Measurements from ENCODE around the gene CT45A1.
"Not testable (repeated sequence)": the region's sequence is repeated elsewhere in the genome, so short reads cannot be mapped to it uniquely, and the experiment has no call there.

DNA sequence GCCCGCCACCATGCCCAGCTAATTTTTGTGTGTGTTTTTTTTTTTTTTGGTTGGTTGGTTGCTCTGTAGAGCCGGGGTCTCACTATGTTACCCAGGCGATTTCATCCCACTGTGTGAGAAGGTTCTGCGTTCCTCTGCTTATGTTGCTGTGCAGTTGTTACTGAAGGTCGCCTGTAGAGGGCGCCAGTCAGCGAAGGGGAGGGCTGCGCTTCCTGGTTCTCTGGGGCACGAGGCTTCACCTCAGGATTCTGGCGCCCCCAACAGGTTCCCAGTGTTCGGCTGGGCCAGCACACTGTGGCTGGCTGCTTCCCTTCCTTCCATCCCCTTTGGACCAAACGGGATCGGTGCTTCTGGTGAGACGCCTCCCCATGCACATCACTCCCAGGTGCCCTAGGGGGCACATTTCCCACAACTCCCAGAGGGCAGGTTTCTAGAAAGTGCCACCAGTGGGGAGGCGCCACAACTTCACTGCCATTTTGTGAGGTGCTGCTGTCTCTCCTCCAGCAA is at the start of gene CT45A1:
- TF ChIP-seq, protein P1, sequence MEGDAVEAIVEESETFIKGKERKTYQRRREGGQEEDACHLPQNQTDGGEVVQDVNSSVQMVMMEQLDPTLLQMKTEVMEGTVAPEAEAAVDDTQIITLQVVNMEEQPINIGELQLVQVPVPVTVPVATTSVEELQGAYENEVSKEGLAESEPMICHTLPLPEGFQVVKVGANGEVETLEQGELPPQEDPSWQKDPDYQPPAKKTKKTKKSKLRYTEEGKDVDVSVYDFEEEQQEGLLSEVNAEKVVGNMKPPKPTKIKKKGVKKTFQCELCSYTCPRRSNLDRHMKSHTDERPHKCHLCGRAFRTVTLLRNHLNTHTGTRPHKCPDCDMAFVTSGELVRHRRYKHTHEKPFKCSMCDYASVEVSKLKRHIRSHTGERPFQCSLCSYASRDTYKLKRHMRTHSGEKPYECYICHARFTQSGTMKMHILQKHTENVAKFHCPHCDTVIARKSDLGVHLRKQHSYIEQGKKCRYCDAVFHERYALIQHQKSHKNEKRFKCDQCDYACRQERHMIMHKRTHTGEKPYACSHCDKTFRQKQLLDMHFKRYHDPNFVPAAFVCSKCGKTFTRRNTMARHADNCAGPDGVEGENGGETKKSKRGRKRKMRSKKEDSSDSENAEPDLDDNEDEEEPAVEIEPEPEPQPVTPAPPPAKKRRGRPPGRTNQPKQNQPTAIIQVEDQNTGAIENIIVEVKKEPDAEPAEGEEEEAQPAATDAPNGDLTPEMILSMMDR (IDR thresholded peaks at IDR 0.05 in 4 of 5, conservative IDR thresholded peaks at IDR 0.05 in 1 of 5), result not testable (repeated sequence)
- not testable (repeated sequence) for TF ChIP-seq POLR2A (IDR thresholded peaks at IDR 0.05)

Data from gastrocnemius medialis (tissue), 4 donors.